Right forelimb (tissue), 1 donor: ENCODE data around the gene PLD5.

Experiments used
- DNase-seq: peaks from one replicate; pipeline ENCODE4 v3.0.0-alpha.2; 2018

PLD5 gene

GRCh38 chr1:242034392-242034791 lies 490.1 kb downstream of the PLD5 start:
- DNase-seq, result no peak

GRCh38 chr1:242033447-242033846 lies 491.1 kb downstream of the PLD5 start:
- DNase-seq, result no peak
